OCI-LY1 (cell line): ENCODE measurements around the gene IL24.

Experiments
- H2AFZ ChIP-seq: fragments of 200-600 bp; sonication (generic), shearing (Covaris generic); 2 replicates; pipeline ENCODE4 v1.6.0; 2014; ENCODE audit warnings: antibody characterized with exemption, mild to moderate bottlenecking, low read length
- H3F3A ChIP-seq: fragments of 200-600 bp; sonication (generic), shearing (Covaris generic); 2 replicates; pipeline ENCODE4 v1.6.0; 2014; ENCODE audit warnings: mild to moderate bottlenecking, antibody characterized with exemption, low read length, moderate library complexity; ENCODE audit not compliant: insufficient read depth
- H3K27ac ChIP-seq: fragments of 200-600 bp; sonication (generic); 2 replicates; pipeline ENCODE4 v1.5.1; 2014; ENCODE audit warnings: low read length, mixed run types, mild to moderate bottlenecking, low read depth; ENCODE audit not compliant: poor library complexity, severe bottlenecking
- H3K27me3 ChIP-seq: fragments of 200-600 bp; sonication (generic); 2 replicates; pipeline ENCODE4 v1.6.0; 2014; ENCODE audit warnings: antibody characterized with exemption, mild to moderate bottlenecking, low read length, moderate library complexity; ENCODE audit not compliant: insufficient read depth
- H3K36me3 ChIP-seq: fragments of 200-600 bp; sonication (generic); 2 replicates; pipeline ENCODE4 v1.6.1; 2014; ENCODE audit warnings: mild to moderate bottlenecking, antibody characterized with exemption, low read length, moderate library complexity, mixed read lengths; ENCODE audit not compliant: insufficient read depth
- H3K4me1 ChIP-seq: fragments of 200-600 bp; sonication (generic); 2 replicates; pipeline ENCODE4 v1.5.1; 2014; ENCODE audit warnings: mild to moderate bottlenecking, low read length, moderate library complexity; ENCODE audit not compliant: insufficient read depth, severe bottlenecking
- H3K4me2 ChIP-seq: fragments of 200-600 bp; sonication (generic), shearing (Covaris generic); 2 replicates; pipeline ENCODE4 v1.6.1; 2014; ENCODE audit warnings: low read length
- H3K4me3 ChIP-seq: fragments of 200-600 bp; sonication (generic); 2 replicates; pipeline ENCODE4 v1.5.1; 2014; ENCODE audit warnings: low read length, low read depth, mild to moderate bottlenecking, mixed read lengths; ENCODE audit not compliant: poor library complexity, severe bottlenecking
- H3K79me2 ChIP-seq: fragments of 200-600 bp; shearing (Covaris generic); 2 replicates; pipeline ENCODE4 v1.6.1; 2016; ENCODE audit warnings: mixed run types, low read length, mixed read lengths; ENCODE audit not compliant: insufficient read depth
- H3K9ac ChIP-seq: fragments of 200-600 bp; sonication (generic), shearing (Covaris generic); 2 replicates; pipeline ENCODE4 v1.6.1; 2014; ENCODE audit warnings: mild to moderate bottlenecking, low read length, mixed read lengths
- H3K9me2 ChIP-seq: fragments of 200-600 bp; sonication (generic), shearing (Covaris generic); 2 replicates; pipeline ENCODE4 v1.6.1; 2014; ENCODE audit warnings: low read depth, mild to moderate bottlenecking, low read length, mixed read lengths
- H3K9me3 ChIP-seq: fragments of 200-600 bp; shearing (Covaris generic); 2 replicates; pipeline ENCODE4 v1.6.1; 2014; ENCODE audit warnings: low read length, mixed read lengths
- H4K20me1 ChIP-seq: fragments of 200-600 bp; sonication (generic), shearing (Covaris generic); 2 replicates; pipeline ENCODE4 v1.6.0; 2016; ENCODE audit warnings: mild to moderate bottlenecking, low read length; ENCODE audit not compliant: insufficient read depth
- CTCF ChIP-seq: fragments of 200-600 bp; sonication (generic), shearing (Covaris generic); IDR thresholded peaks from 2 replicates; pipeline ENCODE4 v1.5.1; 2017; ENCODE audit warnings: mild to moderate bottlenecking, antibody characterized with exemption, low read length, moderate library complexity, mixed read lengths
- EZH2 ChIP-seq: fragments of 200-600 bp; sonication (generic), shearing (Covaris generic); IDR thresholded peaks from 2 replicates; pipeline ENCODE4 v1.8.0; 2017; ENCODE audit warnings: borderline replicate concordance, mixed run types, mild to moderate bottlenecking, antibody characterized with exemption, low read length, moderate library complexity, mixed read lengths

Gene IL24

GRCh38 chr1:206868264-206868663 is 29.0 kb upstream of the IL24 start:
- H3K79me2 ChIP-seq: no peaks in the 10 kb centered on the region

GRCh38 chr1:206872139-206872538 is 25.1 kb upstream of the IL24 start:
- H3K36me3 ChIP-seq: no peaks in the 10 kb centered on the region
- H3K9me2 ChIP-seq: no peaks in the 10 kb centered on the region
- H3K4me1 ChIP-seq: no peaks in the 10 kb centered on the region
- H3K9me3 ChIP-seq: no peaks in the 10 kb centered on the region
- no peaks in the 10 kb centered on the region for H3F3A ChIP-seq
- H2AFZ ChIP-seq: no peak overlapping the region
- H3K79me2 ChIP-seq: no peaks in the 10 kb centered on the region
- H4K20me1 ChIP-seq: no peaks in the 10 kb centered on the region
- H3K4me2 ChIP-seq: no peak overlapping the region
- no peak overlapping the region for H3K4me3 ChIP-seq
- H3K27ac ChIP-seq: no peak overlapping the region
- TF ChIP-seq EZH2 (no peak), CTCF (no peak)
- H3K27me3 ChIP-seq: no peaks in the 10 kb centered on the region; the same call in 1 of the 2 replicates
- H3K9ac ChIP-seq: no peak overlapping the region

More at GRCh38 chr1:206868264-206868663, 29.0 kb upstream of the IL24 start:
- TF ChIP-seq CTCF: no peak
- TF ChIP-seq EZH2: no peak
- H3K9ac ChIP-seq: no peak overlapping the region
- no peaks in the 10 kb centered on the region for H3F3A ChIP-seq
- no peaks in the 10 kb centered on the region for H3K36me3 ChIP-seq
- no peaks in the 10 kb centered on the region for H3K9me2 ChIP-seq
- no peaks in the 10 kb centered on the region for H3K4me1 ChIP-seq
- H3K4me2 ChIP-seq: no peak overlapping the region
- no peak overlapping the region for H3K27ac ChIP-seq
- H3K4me3 ChIP-seq: no peak overlapping the region
- no peaks in the 10 kb centered on the region; the same call in 1 of the 2 replicates for H3K27me3 ChIP-seq
- H2AFZ ChIP-seq: no peak overlapping the region
- H4K20me1 ChIP-seq: no peaks in the 10 kb centered on the region
- no peaks in the 10 kb centered on the region for H3K9me3 ChIP-seq

GRCh38 chr1:206873603-206874188 is 23.5 kb upstream of the IL24 start:
- TF ChIP-seq EZH2 (no peak), CTCF (no peak)
- no peaks in the 10 kb centered on the region for H3F3A ChIP-seq

More at GRCh38 chr1:206873603-206874188, 23.5 kb upstream of the IL24 start:
- Histone ChIP-seq H2AFZ (no peak overlapping the region), H3K4me2 (no peak overlapping the region), H4K20me1 (no peaks in the 10 kb centered on the region), H3K4me1 (no peaks in the 10 kb centered on the region), H3K36me3 (no peaks in the 10 kb centered on the region), H3K4me3 (no peak overlapping the region), H3K27me3 (no peaks in the 10 kb centered on the region; the same call in 1 of the 2 replicates), H3K9me3 (peaks cover 5% of the 10 kb centered on the region), H3K79me2 (no peaks in the 10 kb centered on the region), H3K27ac (no peak overlapping the region), H3K9ac (no peak overlapping the region), H3K9me2 (no peaks in the 10 kb centered on the region)
